Panc1 (cell line): ENCODE data around the gene CPT1C. TPM values are rescaled to one million over a fixed set of nuclear protein-coding genes. Genes with fewer than 3 reads are reported as not detected.
"Not testable (repeated sequence)": the region's sequence is repeated elsewhere in the genome, so short reads cannot be mapped to it uniquely, and the experiment has no call there.

Experiments
- ATAC-seq: fragments of 200-7000 bp; cut with Tn5 transposase; 2 replicates; pipeline ENCODE4 v1.9.1; 2020; ENCODE audit warnings: mild to moderate bottlenecking, moderate library complexity
- BruUV-seq: library from RNA; stranded (reverse); fragments of 400-500 nt; replicated peaks from 2 replicates; lab custom pipeline; 2021; lab: Mats Ljungman, UMichigan
- CTCF ChIA-PET: fragments of 300-600 bp; sonication (Branson Sonifier 250); formaldehyde crosslinking; loops from one replicate; lab custom pipeline; 2022; ENCODE audit warnings: antibody characterized with exemption; lab: Charles Lee
- POLR2A ChIA-PET: fragments of 300-600 bp; sonication (Branson Sonifier 250); formaldehyde crosslinking; loops from one replicate; lab custom pipeline; 2022; ENCODE audit warnings: antibody characterized with exemption; lab: Charles Lee
- DNase-seq: peaks from one replicate; pipeline ENCODE4 v3.0.0-alpha.2; 2010; ENCODE audit warnings: low read depth, low spot score
- H3K27ac ChIP-seq: 2 replicates; pipeline ENCODE4 v1.5.1; 2011; ENCODE audit warnings: mild to moderate bottlenecking, low read length, inconsistent platforms
- H3K27me3 ChIP-seq: fragments of 200-500 bp; sonication (Bioruptor generic); 2 replicates; pipeline ENCODE4 v1.6.0; 2014; ENCODE audit warnings: low read length, inconsistent platforms; ENCODE audit not compliant: control insufficient read depth, insufficient read depth
- H3K36me3 ChIP-seq: fragments of 200-500 bp; sonication (Bioruptor generic); 2 replicates; pipeline ENCODE4 v1.5.1; 2014; ENCODE audit warnings: inconsistent platforms, mild to moderate bottlenecking, low read length, moderate library complexity; ENCODE audit not compliant: control insufficient read depth, insufficient read depth
- H3K4me1 ChIP-seq: 2 replicates; pipeline ENCODE4 v1.5.1; 2011; ENCODE audit warnings: inconsistent platforms, mild to moderate bottlenecking, low read length, moderate library complexity; ENCODE audit not compliant: control insufficient read depth, insufficient read depth
- H3K4me3 ChIP-seq, 2 experiments: 2 replicates each; pipeline ENCODE4 v1.5.1; 2011 to 2012; ENCODE audit warnings: low read depth in 2 of 2, low read length in 2 of 2, mild to moderate bottlenecking in 2 of 2, inconsistent platforms in 1 of 2, moderate library complexity in 1 of 2
- H3K9me3 ChIP-seq: fragments of 200-500 bp; sonication (Bioruptor generic); 2 replicates; pipeline ENCODE4 v1.5.1; 2014; ENCODE audit warnings: low read depth, mild to moderate bottlenecking, inconsistent platforms, low read length, moderate library complexity; ENCODE audit not compliant: control insufficient read depth, insufficient read depth
- POLR2AphosphoS5 ChIP-seq: IDR thresholded peaks from 2 replicates; pipeline ENCODE4 v1.6.1; 2012; ENCODE audit warnings: mild to moderate bottlenecking, low read depth, low read length, moderate library complexity
- SIN3A ChIP-seq: IDR thresholded peaks from 2 replicates; pipeline ENCODE4 v1.6.1; 2012; ENCODE audit warnings: low read depth, mild to moderate bottlenecking, low read length, moderate library complexity, borderline replicate concordance; ENCODE audit not compliant: insufficient read depth
- TCF7L2 ChIP-seq: IDR thresholded peaks from 2 replicates; pipeline ENCODE4 v1.6.1; 2011; ENCODE audit warnings: mild to moderate bottlenecking, low read depth, low read length, inconsistent platforms
- in situ Hi-C: cut with HindIII; loops from 2 replicates; pipeline ENCODE4 v1.10.0; 2016; ENCODE audit warnings: low sequenced_read_pairs, low pct_unique_long_range_greater_than_20kb
- intact Hi-C: fragments of 100-400 bp; cut with micrococcal nuclease; formaldehyde crosslinking; loops from one replicate; pipeline ENCODE4 v1.10.0; 2022; ENCODE audit not compliant: unreplicated experiment
- total RNA-seq: library from RNA; stranded (reverse); gene quantifications from one replicate; pipeline ENCODE4 v1.2.1, GENCODE V29; 2021; ENCODE audit not compliant: unreplicated experiment
- TF ChIP-seq, protein P1 (sequence below), 2 experiments: IDR thresholded peaks; 2 replicates each; pipeline ENCODE4 v1.6.1; 2011 to 2012; ENCODE audit warnings: low read depth in 2 of 2, control low read depth in 1 of 2, low read length in 1 of 2, mild to moderate bottlenecking in 1 of 2, moderate library complexity in 1 of 2; ENCODE audit not compliant: insufficient read depth in 1 of 2
- TF ChIP-seq, protein P2 (sequence below): fragments of 450-650 bp; IDR thresholded peaks from 2 replicates; pipeline ENCODE4 v1.5.1; 2017; ENCODE audit warnings: mild to moderate bottlenecking

CPT1C gene
- total RNA-seq, 1 experiment from 2014 or later = 0.23 TPM

DNA sequence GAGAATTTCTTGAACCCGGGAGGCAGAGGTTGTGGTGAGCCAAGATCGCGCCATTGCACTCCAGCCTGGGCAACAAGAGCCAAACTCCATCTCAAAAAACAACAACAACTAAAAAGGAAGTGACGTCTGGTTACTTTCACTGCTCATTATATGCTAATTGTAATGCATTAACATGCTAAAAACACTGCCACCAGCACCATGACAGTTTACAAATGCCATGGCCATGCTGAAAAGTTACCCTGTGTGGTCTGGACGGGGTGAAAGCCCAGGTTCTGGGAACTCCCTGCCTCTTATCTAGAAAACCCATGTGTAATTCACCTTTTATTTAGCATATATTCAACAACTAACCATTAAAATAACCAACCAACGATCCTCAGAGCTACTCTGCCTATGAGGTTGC, 28.1 kb downstream of the CPT1C start:
- CTCF ChIA-PET = no interaction called here
- intact Hi-C loops = no loop called here
- in situ Hi-C loops = no loop called here
- Histone ChIP-seq H3K9me3 (no peaks in the 10 kb centered on the region), H3K4me3 (no peak overlapping the region), H3K36me3 (peaks cover 3% of the 10 kb centered on the region; the same call in 1 of the 2 replicates), H3K27ac (no peak overlapping the region), H3K27me3 (no peaks in the 10 kb centered on the region), H3K4me1 (no peaks in the 10 kb centered on the region; the same call in 1 of the 2 replicates)
- no peak for DNase-seq
- BruUV-seq = no TSS peak
- ATAC-seq = no peak
- POLR2A ChIA-PET = no interaction called here
- TF ChIP-seq SIN3A (no peak), TCF7L2 (no peak), POLR2AphosphoS5 (no peak)
- TF ChIP-seq, protein P1, sequence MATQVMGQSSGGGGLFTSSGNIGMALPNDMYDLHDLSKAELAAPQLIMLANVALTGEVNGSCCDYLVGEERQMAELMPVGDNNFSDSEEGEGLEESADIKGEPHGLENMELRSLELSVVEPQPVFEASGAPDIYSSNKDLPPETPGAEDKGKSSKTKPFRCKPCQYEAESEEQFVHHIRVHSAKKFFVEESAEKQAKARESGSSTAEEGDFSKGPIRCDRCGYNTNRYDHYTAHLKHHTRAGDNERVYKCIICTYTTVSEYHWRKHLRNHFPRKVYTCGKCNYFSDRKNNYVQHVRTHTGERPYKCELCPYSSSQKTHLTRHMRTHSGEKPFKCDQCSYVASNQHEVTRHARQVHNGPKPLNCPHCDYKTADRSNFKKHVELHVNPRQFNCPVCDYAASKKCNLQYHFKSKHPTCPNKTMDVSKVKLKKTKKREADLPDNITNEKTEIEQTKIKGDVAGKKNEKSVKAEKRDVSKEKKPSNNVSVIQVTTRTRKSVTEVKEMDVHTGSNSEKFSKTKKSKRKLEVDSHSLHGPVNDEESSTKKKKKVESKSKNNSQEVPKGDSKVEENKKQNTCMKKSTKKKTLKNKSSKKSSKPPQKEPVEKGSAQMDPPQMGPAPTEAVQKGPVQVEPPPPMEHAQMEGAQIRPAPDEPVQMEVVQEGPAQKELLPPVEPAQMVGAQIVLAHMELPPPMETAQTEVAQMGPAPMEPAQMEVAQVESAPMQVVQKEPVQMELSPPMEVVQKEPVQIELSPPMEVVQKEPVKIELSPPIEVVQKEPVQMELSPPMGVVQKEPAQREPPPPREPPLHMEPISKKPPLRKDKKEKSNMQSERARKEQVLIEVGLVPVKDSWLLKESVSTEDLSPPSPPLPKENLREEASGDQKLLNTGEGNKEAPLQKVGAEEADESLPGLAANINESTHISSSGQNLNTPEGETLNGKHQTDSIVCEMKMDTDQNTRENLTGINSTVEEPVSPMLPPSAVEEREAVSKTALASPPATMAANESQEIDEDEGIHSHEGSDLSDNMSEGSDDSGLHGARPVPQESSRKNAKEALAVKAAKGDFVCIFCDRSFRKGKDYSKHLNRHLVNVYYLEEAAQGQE (IDR thresholded peaks at IDR 0.05; ENCODE audit: insufficient read depth in 1 of 2, low read depth in 2 of 2, low read length in 1 of 2) = no peak
- TF ChIP-seq, protein P2, sequence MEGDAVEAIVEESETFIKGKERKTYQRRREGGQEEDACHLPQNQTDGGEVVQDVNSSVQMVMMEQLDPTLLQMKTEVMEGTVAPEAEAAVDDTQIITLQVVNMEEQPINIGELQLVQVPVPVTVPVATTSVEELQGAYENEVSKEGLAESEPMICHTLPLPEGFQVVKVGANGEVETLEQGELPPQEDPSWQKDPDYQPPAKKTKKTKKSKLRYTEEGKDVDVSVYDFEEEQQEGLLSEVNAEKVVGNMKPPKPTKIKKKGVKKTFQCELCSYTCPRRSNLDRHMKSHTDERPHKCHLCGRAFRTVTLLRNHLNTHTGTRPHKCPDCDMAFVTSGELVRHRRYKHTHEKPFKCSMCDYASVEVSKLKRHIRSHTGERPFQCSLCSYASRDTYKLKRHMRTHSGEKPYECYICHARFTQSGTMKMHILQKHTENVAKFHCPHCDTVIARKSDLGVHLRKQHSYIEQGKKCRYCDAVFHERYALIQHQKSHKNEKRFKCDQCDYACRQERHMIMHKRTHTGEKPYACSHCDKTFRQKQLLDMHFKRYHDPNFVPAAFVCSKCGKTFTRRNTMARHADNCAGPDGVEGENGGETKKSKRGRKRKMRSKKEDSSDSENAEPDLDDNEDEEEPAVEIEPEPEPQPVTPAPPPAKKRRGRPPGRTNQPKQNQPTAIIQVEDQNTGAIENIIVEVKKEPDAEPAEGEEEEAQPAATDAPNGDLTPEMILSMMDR = no peak

DNA sequence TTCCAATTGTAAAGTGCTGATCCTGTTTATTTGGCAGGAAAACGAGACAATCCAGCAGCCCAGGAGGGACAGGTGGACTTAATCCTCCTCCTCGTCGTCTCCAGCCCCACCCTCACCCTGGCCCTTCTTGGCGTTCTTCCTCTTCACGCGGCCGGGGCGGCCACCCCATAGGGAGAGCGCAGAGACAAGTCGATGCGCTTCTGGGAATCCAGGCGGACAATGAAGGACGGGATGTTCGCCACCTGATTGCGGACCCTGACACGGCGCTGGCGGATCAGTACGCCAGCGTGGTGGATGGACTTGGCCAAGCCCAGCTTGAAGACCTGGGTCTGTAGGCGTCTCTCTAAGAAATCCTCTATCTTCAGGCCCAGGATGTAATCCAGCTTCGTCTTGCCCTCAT, 28.5 kb downstream of the CPT1C start:
- H3K27ac ChIP-seq, H3K36me3 ChIP-seq, H3K4me1 ChIP-seq, H3K27me3 ChIP-seq, in situ Hi-C loops, POLR2A ChIA-PET, H3K4me3 ChIP-seq, ATAC-seq, intact Hi-C loops, BruUV-seq, H3K9me3 ChIP-seq, DNase-seq: not testable (repeated sequence)
- CTCF ChIA-PET = interaction anchor here (0.6 kb wide), 2 partner anchors 22 to 23 kb away, joined by 6 to 7 read pairs; no protein-coding TSS in a partner anchor

DNA sequence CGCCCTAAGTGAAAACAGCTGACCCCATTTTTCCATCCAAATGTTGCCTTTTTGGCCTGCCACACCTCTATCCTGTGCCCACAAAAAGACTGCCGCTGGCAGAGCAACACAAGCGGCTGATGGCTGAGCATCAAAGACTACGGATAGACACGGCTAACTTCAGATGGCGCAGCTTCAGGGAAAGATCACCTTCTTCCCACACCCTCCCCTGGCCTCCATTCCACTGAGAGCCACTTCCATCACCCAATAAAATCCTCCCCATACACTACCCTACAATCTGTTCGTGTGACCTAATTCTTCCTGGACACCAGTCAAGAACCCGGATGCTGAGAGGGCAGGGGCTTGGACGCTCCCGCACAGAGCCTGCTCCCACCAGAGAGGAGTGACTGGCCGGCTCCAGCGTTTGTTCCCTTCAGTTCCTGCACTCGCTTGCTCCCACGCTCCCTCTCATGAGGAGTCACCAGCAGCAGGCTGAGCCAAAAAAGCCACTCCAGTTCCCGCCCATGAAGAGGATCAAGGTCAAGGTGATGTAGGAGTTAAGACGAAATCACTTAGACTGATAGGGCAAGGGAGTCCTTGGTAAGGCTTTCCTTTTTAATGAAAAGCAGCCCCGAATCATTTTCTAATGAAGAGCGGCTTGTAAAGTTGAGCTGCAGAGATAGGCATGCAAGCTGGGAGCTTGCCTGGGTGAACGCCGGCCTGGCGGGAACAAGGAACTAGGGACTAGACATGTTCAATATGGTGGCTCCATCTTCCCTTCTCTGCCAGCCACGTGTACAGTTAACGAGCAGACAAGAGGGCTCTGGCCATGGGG, 36.5 kb downstream of the CPT1C start:
- in situ Hi-C loops = no loop called here
- ChIA-PET CTCF (no interaction called here), POLR2A (no interaction called here)
- no peak overlapping the region for H3K4me3 ChIP-seq
- ATAC-seq (no peak), DNase-seq (no peak)
- H3K9me3 ChIP-seq = no peaks in the 10 kb centered on the region
- TF ChIP-seq TCF7L2 (no peak), POLR2AphosphoS5 (no peak), SIN3A (no peak)
- TF ChIP-seq, protein P1 (IDR thresholded peaks at IDR 0.05; ENCODE audit: insufficient read depth in 1 of 2, low read depth in 2 of 2, low read length in 1 of 2) = no peak
- TF ChIP-seq, protein P2 = no peak
- H3K27me3 ChIP-seq = no peaks in the 10 kb centered on the region
- H3K27ac ChIP-seq = no peak overlapping the region
- intact Hi-C loops = no loop called here
- BruUV-seq = no TSS peak
- no peaks in the 10 kb centered on the region for H3K4me1 ChIP-seq
- no peaks in the 10 kb centered on the region for H3K36me3 ChIP-seq
